Thyroid gland (tissue), 4 donors: ENCODE results near the gene MAP3K19. TPM values are rescaled to one million over a fixed set of nuclear protein-coding genes. Genes with fewer than 3 reads are reported as not detected.

Source experiments
- DNase-seq, 2 donors: peaks; one replicate each; pipeline ENCODE4 v3.0.0-alpha.2; 2019
- H3K27ac ChIP-seq, 3 donors: fragments of 200-600 bp; sonication (generic); 1 replicate in 2 of 3; 2 replicates in 1 of 3; pipeline ENCODE4 v1.5.1; 2016 to 2019; ENCODE audit warnings: mild to moderate bottlenecking in 1 of 3, moderate library complexity in 1 of 3
- H3K27me3 ChIP-seq: fragments of 200-600 bp; sonication (generic); one replicate; pipeline ENCODE4 v1.5.1; 2019
- H3K36me3 ChIP-seq, 2 donors: fragments of 200-600 bp; sonication (generic); one replicate each; pipeline ENCODE4 v1.5.1; 2016 to 2019
- H3K4me1 ChIP-seq, 2 donors: fragments of 200-600 bp; sonication (generic); one replicate each; pipeline ENCODE4 v1.5.1; 2017 to 2019
- H3K4me3 ChIP-seq, 3 donors: fragments of 200-600 bp; sonication (generic); replicated peaks in 1 of 3; 1 replicate in 2 of 3; 2 replicates in 1 of 3; pipeline ENCODE4 v1.5.1; 2016; ENCODE audit warnings: mild to moderate bottlenecking in 1 of 3
- H3K9me3 ChIP-seq: fragments of 200-600 bp; sonication (generic); one replicate; pipeline ENCODE4 v1.5.1; 2017
- POLR2A ChIP-seq, 2 donors: fragments of 450-650 bp; IDR thresholded peaks; one replicate each; pipeline ENCODE4 v1.6.1; 2017; ENCODE audit warnings: antibody characterized with exemption in 2 of 2, mild to moderate bottlenecking in 2 of 2, moderate library complexity in 1 of 2
- WGBS, 2 donors: methylation state at CpG; one replicate each; pipeline ENCODE4 v1.1.5; 2017; 5-methylcytosine and 5-hydroxymethylcytosine counted together
- intact Hi-C: fragments of 100-400 bp; cut with DNase I; formaldehyde crosslinking; loops from one replicate; pipeline ENCODE4 v1.15.1; 2023
- total RNA-seq, 4 donors: library from RNA; depleted of rRNA; stranded (reverse); fragments of >200 nt; gene quantifications; one replicate each; pipeline ENCODE4 v1.2.3, GENCODE V29; 2016
- TF ChIP-seq, protein P1 (sequence below), 6 experiments: fragments of 200-600 bp in 3 of 6; fragments of 450-650 bp in 3 of 6; sonication (generic) in 3 of 6; IDR thresholded peaks; one replicate each; pipeline ENCODE4 v1.5.1; 2016 to 2019; ENCODE audit warnings: antibody characterized with exemption in 6 of 6, mild to moderate bottlenecking in 2 of 6, inconsistent platforms in 1 of 6, moderate library complexity in 1 of 6

The MAP3K19 gene
- total RNA-seq, 4 donors from 2014 or later, result 0.15 TPM; not detected in 3

DNA sequence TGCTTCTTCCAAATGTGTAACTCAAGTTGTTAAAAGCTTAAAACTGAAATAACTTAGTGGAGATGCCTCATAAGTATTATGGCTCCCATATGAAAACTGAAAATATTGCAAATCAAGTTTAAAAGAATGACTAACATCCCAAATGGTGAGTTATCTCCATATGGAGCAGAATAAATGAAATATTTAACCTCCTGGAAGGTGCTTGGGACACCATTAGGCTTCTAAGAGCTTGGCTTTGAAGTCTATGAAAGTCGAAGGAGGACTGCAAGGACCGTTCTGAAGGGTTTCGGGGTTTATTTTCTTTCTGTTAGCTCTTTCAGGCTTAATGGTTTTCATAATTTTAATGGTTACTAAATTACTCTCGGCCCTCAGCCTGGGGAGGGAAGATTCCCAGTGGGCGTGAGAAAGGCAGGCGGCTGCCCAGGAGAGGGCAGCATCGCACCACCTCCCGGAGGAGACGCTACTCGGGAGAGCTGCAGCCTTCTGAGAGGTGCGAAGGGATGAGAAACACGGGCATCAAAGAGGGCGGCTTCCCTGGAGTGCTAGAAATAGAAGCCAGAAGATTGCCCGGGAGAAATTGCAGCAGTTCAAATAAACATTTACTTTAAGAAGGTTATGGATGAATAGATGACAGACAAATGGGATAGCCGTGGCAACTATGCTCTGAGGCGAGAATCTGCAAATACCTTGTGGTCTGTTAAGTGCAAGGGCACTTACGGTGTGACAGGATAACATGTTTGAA, 43.1 kb downstream of the MAP3K19 start:
- 9 to 11% methylated on average over 17 of the region's 17 CpGs for WGBS, 2 donors
- no peaks in the 10 kb centered on the region for H3K27me3 ChIP-seq
- no peak overlapping the region for H3K4me3 ChIP-seq
- intact Hi-C loops, result no loop called here
- no peak for TF ChIP-seq POLR2A (IDR thresholded peaks at IDR 0.05)
- TF ChIP-seq, protein P1, sequence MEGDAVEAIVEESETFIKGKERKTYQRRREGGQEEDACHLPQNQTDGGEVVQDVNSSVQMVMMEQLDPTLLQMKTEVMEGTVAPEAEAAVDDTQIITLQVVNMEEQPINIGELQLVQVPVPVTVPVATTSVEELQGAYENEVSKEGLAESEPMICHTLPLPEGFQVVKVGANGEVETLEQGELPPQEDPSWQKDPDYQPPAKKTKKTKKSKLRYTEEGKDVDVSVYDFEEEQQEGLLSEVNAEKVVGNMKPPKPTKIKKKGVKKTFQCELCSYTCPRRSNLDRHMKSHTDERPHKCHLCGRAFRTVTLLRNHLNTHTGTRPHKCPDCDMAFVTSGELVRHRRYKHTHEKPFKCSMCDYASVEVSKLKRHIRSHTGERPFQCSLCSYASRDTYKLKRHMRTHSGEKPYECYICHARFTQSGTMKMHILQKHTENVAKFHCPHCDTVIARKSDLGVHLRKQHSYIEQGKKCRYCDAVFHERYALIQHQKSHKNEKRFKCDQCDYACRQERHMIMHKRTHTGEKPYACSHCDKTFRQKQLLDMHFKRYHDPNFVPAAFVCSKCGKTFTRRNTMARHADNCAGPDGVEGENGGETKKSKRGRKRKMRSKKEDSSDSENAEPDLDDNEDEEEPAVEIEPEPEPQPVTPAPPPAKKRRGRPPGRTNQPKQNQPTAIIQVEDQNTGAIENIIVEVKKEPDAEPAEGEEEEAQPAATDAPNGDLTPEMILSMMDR (IDR thresholded peaks at IDR 0.05), result peak; percentile 53 to 91 (median 80)
- no peaks in the 10 kb centered on the region for H3K36me3 ChIP-seq
- H3K9me3 ChIP-seq, result no peaks in the 10 kb centered on the region
- H3K4me1 ChIP-seq, result peaks cover 0 to 4% of the 10 kb centered on the region in 2 donors
- H3K27ac ChIP-seq, result no peak overlapping the region
- peak; percentile 65 to 77 for DNase-seq

DNA sequence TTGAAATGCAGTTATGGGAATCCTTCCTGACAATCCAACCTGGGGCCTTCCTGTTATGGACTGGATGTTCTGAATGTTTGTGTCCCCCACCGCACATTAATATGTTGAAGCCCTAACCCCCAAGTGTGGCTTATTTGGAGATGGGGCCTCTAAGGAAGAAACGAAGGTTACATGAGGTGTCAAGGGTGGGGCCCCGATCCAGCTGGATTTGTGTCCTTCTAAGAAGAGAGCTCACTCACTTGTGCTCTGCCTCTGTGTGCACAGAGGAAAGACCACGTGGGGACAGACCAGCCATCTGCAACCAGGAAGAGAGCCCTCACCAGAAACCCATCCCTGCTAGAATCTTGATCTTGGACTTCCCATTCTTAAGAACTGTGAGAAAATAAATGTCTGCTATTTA, 44.4 kb downstream of the MAP3K19 start:
- DNase-seq, result no peak

DNA sequence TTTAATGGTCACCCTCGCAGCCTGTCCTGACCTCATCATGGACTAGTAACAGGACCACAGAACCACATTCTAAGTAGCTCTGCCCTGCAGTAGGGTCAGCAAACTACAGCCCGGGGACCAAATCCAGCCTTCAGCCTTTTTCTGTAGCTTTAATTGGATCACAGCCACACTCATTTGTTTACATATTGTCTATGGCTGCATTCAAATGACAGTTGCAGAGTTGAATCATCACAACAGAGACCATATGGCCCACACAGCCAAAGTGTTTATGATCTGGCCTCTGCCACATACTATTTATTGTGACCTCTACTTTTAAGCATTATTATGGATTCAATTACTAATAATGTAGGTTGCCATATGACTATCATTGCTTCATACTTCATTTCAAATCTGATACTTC, 47.7 kb downstream of the MAP3K19 start:
- H3K4me1 ChIP-seq, result peaks cover 0 to 3% of the 10 kb centered on the region in 2 donors
- H3K27me3 ChIP-seq, result no peaks in the 10 kb centered on the region
- H3K4me3 ChIP-seq, result no peak overlapping the region
- intact Hi-C loops, result no loop called here
- TF ChIP-seq, protein P1 (IDR thresholded peaks at IDR 0.05), result no peak
- TF ChIP-seq POLR2A (IDR thresholded peaks at IDR 0.05), result no peak
- H3K9me3 ChIP-seq, result no peaks in the 10 kb centered on the region
- H3K27ac ChIP-seq, result no peak overlapping the region
- WGBS, 2 donors, result 77 to 82% methylated on average over 2 of the region's 2 CpGs
- DNase-seq, result no peak
- H3K36me3 ChIP-seq, result no peaks in the 10 kb centered on the region

More for the DNA sequence above, 44.4 kb downstream of the MAP3K19 start:
- Histone ChIP-seq H3K27ac (no peak overlapping the region), H3K9me3 (no peaks in the 10 kb centered on the region), H3K4me3 (no peak overlapping the region), H3K27me3 (no peaks in the 10 kb centered on the region), H3K36me3 (no peaks in the 10 kb centered on the region), H3K4me1 (peaks cover 0 to 4% of the 10 kb centered on the region in 2 donors)
- 82 to 89% methylated on average over 4 of the region's 4 CpGs for WGBS, 2 donors
- TF ChIP-seq, protein P1 (IDR thresholded peaks at IDR 0.05), result no peak
- TF ChIP-seq POLR2A (IDR thresholded peaks at IDR 0.05), result no peak
- intact Hi-C loops, result no loop called here

DNA sequence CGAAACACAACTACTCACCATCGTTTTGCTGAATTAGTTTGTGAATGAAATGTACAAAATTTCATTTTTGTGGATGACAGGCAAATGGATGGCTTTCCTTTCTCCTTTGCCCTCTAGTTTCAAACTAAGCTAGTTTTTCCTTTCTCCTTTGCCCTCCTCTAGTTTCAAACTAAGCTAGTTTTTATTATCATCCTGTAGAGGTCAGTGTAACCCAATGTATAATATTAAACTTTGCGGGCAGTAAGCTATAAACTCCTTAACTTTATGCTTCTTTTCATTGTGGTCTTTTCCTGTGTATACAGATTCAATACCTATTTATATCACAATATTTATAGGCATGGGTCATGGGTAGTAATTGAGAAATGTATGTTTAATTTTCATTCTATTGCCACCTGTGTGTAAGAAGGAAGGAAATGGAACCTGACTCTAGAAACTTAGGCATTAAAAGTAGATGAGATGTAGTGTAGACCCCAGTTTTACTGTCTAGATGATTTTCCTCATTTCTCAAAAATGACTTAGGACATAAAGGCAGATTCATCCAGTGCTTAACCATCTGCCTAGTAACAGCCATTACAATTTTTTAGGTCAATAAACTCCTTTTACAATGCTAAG, 58.1 kb downstream of the MAP3K19 start:
- no peak for DNase-seq
- Histone ChIP-seq H3K4me3 (no peak overlapping the region), H3K27me3 (no peaks in the 10 kb centered on the region), H3K36me3 (no peaks in the 10 kb centered on the region), H3K27ac (no peak overlapping the region), H3K9me3 (no peaks in the 10 kb centered on the region), H3K4me1 (no peaks in the 10 kb centered on the region)
- intact Hi-C loops, result no loop called here
- no peak for TF ChIP-seq POLR2A (IDR thresholded peaks at IDR 0.05)
- TF ChIP-seq, protein P1 (IDR thresholded peaks at IDR 0.05), result peak in 5 of 6 experiments; percentile 9 to 54 (median 40)
- 19 to 23% methylated on average over 3 of the region's 3 CpGs for WGBS, 2 donors

DNA sequence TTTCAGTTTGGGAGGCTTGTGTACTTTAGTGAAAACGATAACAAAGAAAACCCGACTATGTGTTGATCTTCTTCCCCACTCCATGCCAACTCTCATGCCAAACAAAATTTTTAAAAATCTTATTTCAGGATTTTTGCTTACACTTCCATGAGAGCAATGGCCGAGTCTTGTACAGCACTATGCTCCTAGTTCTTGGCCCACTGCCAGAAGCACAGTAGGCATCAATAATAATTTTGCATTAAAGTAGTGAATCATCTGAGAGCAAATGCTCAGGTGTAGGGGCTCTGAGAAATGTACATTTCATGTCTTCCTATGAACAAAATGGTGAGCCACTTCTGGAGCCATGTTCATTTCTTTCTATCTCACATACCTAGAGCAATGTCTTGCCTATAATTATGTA, 62.2 kb downstream of the MAP3K19 start:
- Histone ChIP-seq H3K4me3 (no peak overlapping the region), H3K27ac (no peak overlapping the region), H3K4me1 (no peaks in the 10 kb centered on the region), H3K9me3 (no peaks in the 10 kb centered on the region), H3K36me3 (no peaks in the 10 kb centered on the region), H3K27me3 (no peaks in the 10 kb centered on the region)
- WGBS, 2 donors, result 91 to 93% methylated on average over 3 of the region's 3 CpGs
- no peak for DNase-seq
- TF ChIP-seq, protein P1 (IDR thresholded peaks at IDR 0.05), result no peak
- TF ChIP-seq POLR2A (IDR thresholded peaks at IDR 0.05), result no peak
- intact Hi-C loops, result no loop called here
